Activated naive CD8-positive, alpha-beta T cell treated with anti-CD3 and anti-CD28 coated beads, Interleukin-2, amount 50 U/mL, for 24 hours (primary cell): ENCODE results near the gene LZTR1.
A peak's percentile ranks its signal among the peaks of the same experiment; 100 is the strongest.

Experiments
- ATAC-seq: fragments of 150-1000 bp; cut with Tn5 transposase; one replicate; pipeline ENCODE4 v1.10.0; 2021
- DNase-seq: peaks from one replicate; pipeline ENCODE4 v3.0.0; 2021
- H3K27ac Mint-ChIP-seq: one replicate; pipeline ENCODE4 v1.8.0; 2021; ENCODE audit warnings: mild to moderate bottlenecking, mixed read lengths
- H3K27me3 Mint-ChIP-seq: one replicate; pipeline ENCODE4 v1.8.0; 2021; ENCODE audit warnings: mixed read lengths
- H3K36me3 Mint-ChIP-seq: one replicate; pipeline ENCODE4 v1.8.0; 2021; ENCODE audit warnings: low read depth, mixed read lengths
- H3K4me1 Mint-ChIP-seq: one replicate; pipeline ENCODE4 v1.8.0; 2021; ENCODE audit warnings: mixed read lengths
- H3K4me3 Mint-ChIP-seq: one replicate; pipeline ENCODE4 v1.8.0; 2021; ENCODE audit warnings: mild to moderate bottlenecking, moderate library complexity, mixed read lengths
- H3K9me3 Mint-ChIP-seq: one replicate; pipeline ENCODE4 v1.8.0; 2021; ENCODE audit warnings: mixed read lengths

Gene LZTR1

GRCh38 chr22:20957102-20957682, 24.9 kb upstream of the LZTR1 start:
- H3K27ac Mint-ChIP-seq: no peak overlapping the region
- ATAC-seq: no peak
- DNase-seq: no peak
- H3K27me3 Mint-ChIP-seq: peaks cover 23% of the 10 kb centered on the region
- H3K36me3 Mint-ChIP-seq: peaks cover 14% of the 10 kb centered on the region
- H3K4me3 Mint-ChIP-seq: peak overlapping the region; percentile 40
- no peaks in the 10 kb centered on the region for H3K9me3 Mint-ChIP-seq
- peaks cover 14% of the 10 kb centered on the region for H3K4me1 Mint-ChIP-seq

GRCh38 chr22:20957683-20958431, 24.2 kb upstream of the LZTR1 start:
- no peak for ATAC-seq
- Mint-ChIP-seq H3K27me3 (peaks cover 24% of the 10 kb centered on the region), H3K27ac (no peak overlapping the region)

GRCh38 chr22:20959578-20960461, 22.3 kb upstream of the LZTR1 start:
- DNase-seq: no peak
- H3K27ac Mint-ChIP-seq: no peak overlapping the region
- no peaks in the 10 kb centered on the region for H3K9me3 Mint-ChIP-seq
- peaks cover 22% of the 10 kb centered on the region for H3K4me1 Mint-ChIP-seq
- H3K36me3 Mint-ChIP-seq: no peaks in the 10 kb centered on the region
- no peak overlapping the region for H3K4me3 Mint-ChIP-seq
- no peak for ATAC-seq
- H3K27me3 Mint-ChIP-seq: peaks cover 41% of the 10 kb centered on the region

More at GRCh38 chr22:20957683-20958431, 24.2 kb upstream of the LZTR1 start:
- Mint-ChIP-seq H3K4me1 (peaks cover 14% of the 10 kb centered on the region), H3K4me3 (peak overlapping the region; percentile 29), H3K9me3 (no peaks in the 10 kb centered on the region), H3K36me3 (peaks cover 9% of the 10 kb centered on the region)
- DNase-seq: no peak

GRCh38 chr22:20960609-20961008, 21.5 kb upstream of the LZTR1 start:
- Mint-ChIP-seq H3K27me3 (peaks cover 41% of the 10 kb centered on the region), H3K4me3 (no peak overlapping the region)
- no peak for ATAC-seq

GRCh38 chr22:20962491-20962945, 19.6 kb upstream of the LZTR1 start:
- H3K4me3 Mint-ChIP-seq: no peak overlapping the region
- H3K4me1 Mint-ChIP-seq: peaks cover 21% of the 10 kb centered on the region
- no peaks in the 10 kb centered on the region for H3K9me3 Mint-ChIP-seq
- DNase-seq (no peak), ATAC-seq (no peak)
- no peak overlapping the region for H3K27ac Mint-ChIP-seq
- H3K36me3 Mint-ChIP-seq: no peaks in the 10 kb centered on the region
- peaks cover 35% of the 10 kb centered on the region for H3K27me3 Mint-ChIP-seq

More at GRCh38 chr22:20960609-20961008, 21.5 kb upstream of the LZTR1 start:
- H3K27ac Mint-ChIP-seq: no peak overlapping the region
- no peaks in the 10 kb centered on the region for H3K9me3 Mint-ChIP-seq
- no peaks in the 10 kb centered on the region for H3K36me3 Mint-ChIP-seq
- peaks cover 24% of the 10 kb centered on the region for H3K4me1 Mint-ChIP-seq
- DNase-seq: no peak

GRCh38 chr22:20963201-20964052, 18.7 kb upstream of the LZTR1 start:
- ATAC-seq (no peak), DNase-seq (no peak)
- H3K27ac Mint-ChIP-seq: no peak overlapping the region
- no peak overlapping the region for H3K4me3 Mint-ChIP-seq
- H3K27me3 Mint-ChIP-seq: peaks cover 28% of the 10 kb centered on the region
- H3K9me3 Mint-ChIP-seq: no peaks in the 10 kb centered on the region
- H3K4me1 Mint-ChIP-seq: peaks cover 15% of the 10 kb centered on the region
- no peaks in the 10 kb centered on the region for H3K36me3 Mint-ChIP-seq

- Mint-ChIP-seq H3K27me3 (peaks cover 24% of the 10 kb centered on the region), H3K27ac (peak overlapping the region; percentile 49), H3K4me1 (peaks cover 15% of the 10 kb centered on the region), H3K4me3 (peak overlapping the region; percentile 68), H3K9me3 (no peaks in the 10 kb centered on the region), H3K36me3 (no peaks in the 10 kb centered on the region)
- ATAC-seq (no peak), DNase-seq (no peak)
Observed at GRCh38 chr22:20964090-20964798, 17.9 kb upstream of the LZTR1 start.

GRCh38 chr22:20964799-20965103, 17.3 kb upstream of the LZTR1 start:
- peak overlapping the region; percentile 49 for H3K27ac Mint-ChIP-seq
- no peaks in the 10 kb centered on the region for H3K9me3 Mint-ChIP-seq
- H3K27me3 Mint-ChIP-seq: peaks cover 24% of the 10 kb centered on the region
- H3K4me3 Mint-ChIP-seq: peak overlapping the region; percentile 68
- no peak for DNase-seq
- no peak for ATAC-seq
- no peaks in the 10 kb centered on the region for H3K36me3 Mint-ChIP-seq
- H3K4me1 Mint-ChIP-seq: peaks cover 15% of the 10 kb centered on the region

- ATAC-seq (no peak), DNase-seq (no peak)
- peak overlapping the region; percentile 21 for H3K4me3 Mint-ChIP-seq
- H3K27me3 Mint-ChIP-seq: peaks cover 22% of the 10 kb centered on the region
- H3K4me1 Mint-ChIP-seq: peaks cover 15% of the 10 kb centered on the region
- H3K9me3 Mint-ChIP-seq: no peaks in the 10 kb centered on the region
- no peak overlapping the region for H3K27ac Mint-ChIP-seq
- no peaks in the 10 kb centered on the region for H3K36me3 Mint-ChIP-seq
Observed at GRCh38 chr22:20965104-20965887, 16.8 kb upstream of the LZTR1 start.

- ATAC-seq: no peak
- Mint-ChIP-seq H3K36me3 (no peaks in the 10 kb centered on the region), H3K27me3 (peaks cover 18% of the 10 kb centered on the region), H3K4me3 (no peak overlapping the region), H3K9me3 (no peaks in the 10 kb centered on the region), H3K4me1 (peaks cover 15% of the 10 kb centered on the region), H3K27ac (no peak overlapping the region)
- DNase-seq: no peak
Observed at GRCh38 chr22:20965888-20966855, 15.9 kb upstream of the LZTR1 start.

- no peaks in the 10 kb centered on the region for H3K9me3 Mint-ChIP-seq
- no peaks in the 10 kb centered on the region for H3K36me3 Mint-ChIP-seq
- H3K27ac Mint-ChIP-seq: no peak within 1 kb of the TSS
- ATAC-seq (no peak), DNase-seq (no peak)
- H3K4me1 Mint-ChIP-seq: peaks cover 10% of the 10 kb centered on the region
- H3K27me3 Mint-ChIP-seq: peaks cover 18% of the 10 kb centered on the region
- H3K4me3 Mint-ChIP-seq: no peak within 1 kb of the TSS
Observed at GRCh38 chr22:20966883-20967696, 15.0 kb upstream of the LZTR1 start, which contains the start of gene AIFM3. AIFM3 (plus strand) TSS chr22:20967255; CDS start chr22:20967945, 690 bp downstream.
